Transverse colon (tissue), 4 donors: ENCODE data around the gene PITX3. TPM values are rescaled to one million over a fixed set of nuclear protein-coding genes. Genes with fewer than 3 reads are reported as not detected.

Experiments used
- DNase-seq: peaks from one replicate; pipeline ENCODE4 v3.0.0-alpha.2; 2019
- H3K27ac ChIP-seq, 4 donors: fragments of 200-600 bp; sonication (generic); 2 replicates each; pipeline ENCODE4 v1.5.1; 2016 to 2018; ENCODE audit warnings: inconsistent platforms in 4 of 4
- H3K27me3 ChIP-seq: fragments of 200-600 bp; sonication (generic); 2 replicates; pipeline ENCODE4 v1.5.1; 2017; ENCODE audit warnings: inconsistent platforms
- H3K36me3 ChIP-seq, 4 donors: fragments of 200-600 bp; sonication (generic); 2 replicates each; pipeline ENCODE4 v1.5.1; 2017 to 2019; ENCODE audit warnings: inconsistent platforms in 4 of 4
- H3K4me1 ChIP-seq, 4 donors: fragments of 200-600 bp; sonication (generic); 2 replicates each; pipeline ENCODE4 v1.5.1; 2017 to 2020; ENCODE audit warnings: inconsistent platforms in 4 of 4
- H3K4me3 ChIP-seq, 4 donors: fragments of 200-600 bp; sonication (generic); 1 replicate in 1 of 4; 2 replicates in 3 of 4; pipeline versions ENCODE4 v1.5.1 to v1.6.1; 2017 to 2019; ENCODE audit warnings: inconsistent platforms in 4 of 4
- H3K9me3 ChIP-seq, 2 donors: fragments of 200-600 bp; sonication (generic); 2 replicates each; pipeline ENCODE4 v1.5.1; 2017 to 2019; ENCODE audit warnings: inconsistent platforms in 2 of 2
- CTCF ChIP-seq, 5 experiments: fragments of 200-600 bp in 3 of 5; fragments of 450-650 bp in 2 of 5; sonication (generic) in 3 of 5; IDR thresholded peaks; 1 replicate in 2 of 5; 2 replicates in 3 of 5; pipeline ENCODE4 v1.5.1; 2016 to 2017; ENCODE audit warnings: antibody characterized with exemption in 5 of 5, inconsistent platforms in 3 of 5, mild to moderate bottlenecking in 2 of 5, moderate library complexity in 1 of 5
- EP300 ChIP-seq: sonication (generic); formaldehyde crosslinking; IDR thresholded peaks from one replicate; pipeline ENCODE4 v1.6.1; 2017; ENCODE audit warnings: antibody characterized with exemption, low read depth
- POLR2A ChIP-seq: fragments of 450-650 bp; IDR thresholded peaks from one replicate; pipeline ENCODE4 v1.6.1; 2016; ENCODE audit warnings: antibody characterized with exemption, mild to moderate bottlenecking, moderate library complexity
- POLR2AphosphoS5 ChIP-seq, 3 donors: sonication (generic); formaldehyde crosslinking; IDR thresholded peaks; one replicate each; pipeline ENCODE4 v1.6.1; 2016; ENCODE audit warnings: antibody characterized with exemption in 3 of 3
- WGBS, 2 donors: methylation state at CpG; one replicate each; pipeline ENCODE4 v1.1.5; 2018; ENCODE audit warnings: low coverage in 1 of 2; 5-methylcytosine and 5-hydroxymethylcytosine counted together
- in situ Hi-C, 4 donors: fragments of 200-750 bp; cut with MboI; loops; one replicate each; pipeline versions ENCODE4 v1.15.0 to v1.15.1; 2017; ENCODE audit warnings: low sequenced_read_pairs in 3 of 4, low pct_ligation_motif_present in 1 of 4, low pct_unique_long_range_greater_than_20kb in 1 of 4
- intact Hi-C: fragments of 100-400 bp; cut with DNase I; formaldehyde crosslinking; loops from one replicate; pipeline ENCODE4 v1.15.1; 2023; ENCODE audit warnings: low total_unique reads
- total RNA-seq, 4 donors: library from RNA; depleted of rRNA; stranded (reverse); fragments of >200 nt; gene quantifications; one replicate each; pipeline ENCODE4 v1.1.0, GENCODE V29; 2016

PITX3 gene
- total RNA-seq, 4 donors from 2014 or later, result not detected

DNA sequence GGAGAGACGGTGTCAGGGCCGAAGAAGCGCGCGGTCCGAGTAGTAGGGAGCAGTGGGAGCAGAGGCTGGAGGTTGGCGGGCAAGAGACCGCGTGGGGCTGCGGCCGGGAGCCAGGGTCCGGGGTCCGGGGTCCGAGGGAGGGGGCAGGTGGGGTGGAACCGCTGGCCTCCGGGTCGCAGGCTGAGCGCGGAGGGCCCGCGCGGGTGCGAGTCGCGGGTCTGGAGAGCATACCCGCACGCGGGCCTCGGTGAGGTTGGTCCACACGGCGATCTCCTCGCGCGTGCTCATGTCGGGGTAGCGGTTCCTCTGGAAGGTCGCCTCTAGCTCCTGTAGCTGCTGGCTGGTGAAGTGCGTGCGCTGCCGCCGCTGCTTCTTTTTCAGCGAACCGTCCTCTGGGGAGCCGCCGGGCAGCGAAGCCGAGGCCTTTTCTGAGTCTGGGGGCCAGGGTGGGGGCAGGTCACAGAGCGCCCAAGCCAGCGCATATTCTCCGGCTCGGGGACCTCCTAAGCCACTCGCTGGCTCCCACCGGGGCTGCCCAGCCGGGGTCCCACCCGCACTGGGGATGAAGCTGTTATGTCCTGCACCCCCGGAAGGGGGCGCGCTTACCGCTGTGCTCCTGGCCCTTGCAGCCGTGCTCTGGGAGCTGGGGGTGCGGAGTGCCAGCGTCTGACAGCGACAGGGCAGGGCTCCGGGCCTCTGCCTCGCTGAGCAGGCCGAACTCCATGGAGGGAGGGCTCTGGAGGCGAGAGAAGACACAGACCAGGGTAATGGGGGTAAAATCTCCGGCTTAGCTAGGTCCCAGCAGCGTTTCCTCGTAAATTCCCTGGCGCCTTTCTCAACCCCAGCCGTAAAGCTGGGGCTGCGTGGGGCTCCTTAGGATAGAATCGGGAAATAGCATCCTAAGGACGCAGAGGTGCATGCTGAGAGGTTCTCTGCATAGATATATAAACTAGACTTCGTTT, 9.7 kb downstream of the PITX3 start:
- TF ChIP-seq CTCF (IDR thresholded peaks at IDR 0.05), result peak; percentile 80 to 86 (median 84)
- TF ChIP-seq POLR2AphosphoS5 (IDR thresholded peaks at IDR 0.05), result no peak
- no peaks in the 10 kb centered on the region for H3K36me3 ChIP-seq
- H3K27ac ChIP-seq, result no peak overlapping the region
- peak; percentile 72 for DNase-seq
- intact Hi-C loops, result loop anchor here (2.0 kb wide), 1 partner anchor 119 kb away; no protein-coding TSS in a partner anchor
- peaks cover 88% of the 10 kb centered on the region for H3K27me3 ChIP-seq
- WGBS, 2 donors, result 23% methylated on average over 32 of the region's 76 CpGs; no CpG with 5 or more reads in 1 of the 2 donors
- H3K4me3 ChIP-seq, result peak overlapping the region; percentile 2 to 60 (median 39)
- H3K4me1 ChIP-seq, result peaks cover 16 to 26% (median 24%) of the 10 kb centered on the region in 4 donors
- H3K9me3 ChIP-seq, result no peaks in the 10 kb centered on the region
- in situ Hi-C loops, result no loop called here

GRCh38 chr10:102230861-102231356, 10.4 kb downstream of the PITX3 start:
- Histone ChIP-seq H3K36me3 (no peaks in the 10 kb centered on the region), H3K27me3 (peaks cover 81% of the 10 kb centered on the region), H3K4me1 (peaks cover 16 to 33% (median 29%) of the 10 kb centered on the region in 4 donors), H3K27ac (no peak overlapping the region), H3K4me3 (peak overlapping the region; percentile 2 to 60 (median 39)), H3K9me3 (no peaks in the 10 kb centered on the region)
- DNase-seq, result peak; percentile 48
- no peak for TF ChIP-seq POLR2A
- peak in 4 of 5 experiments; percentile 22 to 43 (median 32) for TF ChIP-seq CTCF (IDR thresholded peaks at IDR 0.05)
- in situ Hi-C loops, result no loop called here
- intact Hi-C loops, result loop anchor here (2.0 kb wide), 1 partner anchor 120 kb away; no protein-coding TSS in a partner anchor
- 3% methylated on average over 35 of the region's 52 CpGs; no CpG with 5 or more reads in 1 of the 2 donors for WGBS, 2 donors

- TF ChIP-seq EP300 (no peak), POLR2AphosphoS5 (IDR thresholded peaks at IDR 0.05) (no peak), CTCF (IDR thresholded peaks at IDR 0.05) (no peak), POLR2A (no peak)
- in situ Hi-C loops (no loop called here), intact Hi-C loops (loop anchor here (2.0 kb wide), 1 partner anchor 120 kb away; no protein-coding TSS in a partner anchor)
- Histone ChIP-seq H3K4me1 (peaks cover 16 to 38% (median 32%) of the 10 kb centered on the region in 4 donors), H3K36me3 (no peaks in the 10 kb centered on the region), H3K27me3 (peaks cover 77% of the 10 kb centered on the region), H3K4me3 (peak overlapping the region; percentile 2 to 60 (median 39)), H3K9me3 (no peaks in the 10 kb centered on the region), H3K27ac (no peak overlapping the region)
- WGBS, 2 donors, result 4% methylated on average over 10 of the region's 50 CpGs; no CpG with 5 or more reads in 1 of the 2 donors
- peak; percentile 35 for DNase-seq
Measured at GRCh38 chr10:102230264-102230860, 10.9 kb downstream of the PITX3 start.

- TF ChIP-seq EP300 (no peak), POLR2A (no peak), POLR2AphosphoS5 (IDR thresholded peaks at IDR 0.05) (no peak), CTCF (IDR thresholded peaks at IDR 0.05) (peak; percentile 86 to 91 (median 91))
- Histone ChIP-seq H3K27ac (no peak overlapping the region), H3K4me1 (peaks cover 16 to 38% (median 32%) of the 10 kb centered on the region in 4 donors), H3K4me3 (peak overlapping the region in 3 of 4 donors; percentile 29 to 60 (median 49)), H3K9me3 (no peaks in the 10 kb centered on the region), H3K36me3 (no peaks in the 10 kb centered on the region), H3K27me3 (peaks cover 76% of the 10 kb centered on the region)
- peak; percentile 90 for DNase-seq
- in situ Hi-C loops, result loop anchor here (5.0 to 10.0 kb wide), 3 partner anchors 115 to 125 kb away; no protein-coding TSS in a partner anchor
- intact Hi-C loops, result loop anchor here (2.0 kb wide), 1 partner anchor 121 kb away; no protein-coding TSS in a partner anchor
- 1% methylated on average over 24 of the region's 24 CpGs; no CpG with 5 or more reads in 1 of the 2 donors for WGBS, 2 donors
Measured at GRCh38 chr10:102229810-102230263, 11.5 kb downstream of the PITX3 start.
